H9 (cell line): ENCODE measurements around the gene ARPC1B. TPM values are rescaled to one million over a fixed set of nuclear protein-coding genes. Genes with fewer than 3 reads are reported as not detected.
A peak's percentile ranks its signal among the peaks of the same experiment; 100 is the strongest.

Experiments used
- DNase-seq: peaks from one replicate; pipeline ENCODE4 v3.0.0-alpha.2; 2017
- H2AFZ ChIP-seq: one replicate; pipeline ENCODE4 v1.6.1; 2013; ENCODE audit warnings: mild to moderate bottlenecking, low read length, control low read depth, moderate library complexity
- H2AK5ac ChIP-seq: 2 replicates; pipeline ENCODE4 v1.6.1; 2013; ENCODE audit warnings: low read length, control low read depth, mixed read lengths; ENCODE audit not compliant: insufficient read length
- H2BK120ac ChIP-seq: one replicate; pipeline ENCODE4 v1.6.1; 2013; ENCODE audit warnings: low read depth, mild to moderate bottlenecking, low read length, control low read depth, inconsistent platforms; ENCODE audit not compliant: poor library complexity, severe bottlenecking
- H2BK12ac ChIP-seq: 2 replicates; pipeline ENCODE4 v1.6.1; 2013; ENCODE audit warnings: low read length, control low read depth, mixed read lengths, low read depth; ENCODE audit not compliant: insufficient read length
- H2BK15ac ChIP-seq: 2 replicates; pipeline ENCODE4 v1.6.1; 2013; ENCODE audit warnings: low read depth, low read length, control low read depth
- H2BK20ac ChIP-seq: one replicate; pipeline ENCODE4 v1.6.1; 2013; ENCODE audit warnings: low read depth, mild to moderate bottlenecking, low read length, control low read depth, inconsistent platforms; ENCODE audit not compliant: poor library complexity, severe bottlenecking
- H2BK5ac ChIP-seq: 2 replicates; pipeline ENCODE4 v1.6.1; 2013; ENCODE audit warnings: low read length, control low read depth, mixed read lengths; ENCODE audit not compliant: insufficient read length
- H3K14ac ChIP-seq: 2 replicates; pipeline ENCODE4 v1.6.1; 2013; ENCODE audit warnings: low read length, control low read depth; ENCODE audit not compliant: insufficient read depth
- H3K18ac ChIP-seq: 2 replicates; pipeline ENCODE4 v1.6.1; 2013; ENCODE audit warnings: low read depth, mild to moderate bottlenecking, mixed read lengths, low read length, control low read depth; ENCODE audit not compliant: insufficient read length
- H3K23ac ChIP-seq: 2 replicates; pipeline ENCODE4 v1.6.1; 2013; ENCODE audit warnings: low read length, control low read depth, mixed read lengths, low read depth; ENCODE audit not compliant: insufficient read length
- H3K23me2 ChIP-seq: 2 replicates; pipeline ENCODE4 v1.6.1; 2013; ENCODE audit warnings: low read depth, mild to moderate bottlenecking, mixed read lengths, low read length, control low read depth; ENCODE audit not compliant: insufficient read length, poor library complexity, severe bottlenecking
- H3K27ac ChIP-seq: 2 replicates; pipeline ENCODE4 v1.5.1; 2013; ENCODE audit warnings: low read length, control low read depth, mixed read lengths, low read depth; ENCODE audit not compliant: insufficient read length
- H3K27me3 ChIP-seq: 2 replicates; pipeline ENCODE4 v1.6.1; 2013; ENCODE audit warnings: low read length, control low read depth, inconsistent platforms; ENCODE audit not compliant: insufficient read depth
- H3K4ac ChIP-seq: 2 replicates; pipeline ENCODE4 v1.6.1; 2013; ENCODE audit warnings: low read depth, mild to moderate bottlenecking, control low read depth, inconsistent platforms, low read length, moderate library complexity
- H3K4me1 ChIP-seq: 2 replicates; pipeline ENCODE4 v1.6.1; 2013; ENCODE audit warnings: low read length, control low read depth, inconsistent platforms; ENCODE audit not compliant: insufficient read depth
- H3K4me2 ChIP-seq: 2 replicates; pipeline ENCODE4 v1.6.1; 2013; ENCODE audit warnings: low read length, control low read depth, mixed read lengths; ENCODE audit not compliant: insufficient read length, insufficient read depth
- H3K56ac ChIP-seq: 2 replicates; pipeline ENCODE4 v1.6.1; 2013; ENCODE audit warnings: low read depth, mild to moderate bottlenecking, mixed read lengths, low read length, control low read depth; ENCODE audit not compliant: insufficient read length
- H3K79me1 ChIP-seq: 2 replicates; pipeline ENCODE4 v1.6.1; 2013; ENCODE audit warnings: low read depth, mild to moderate bottlenecking, moderate library complexity, low read length, control low read depth, inconsistent platforms; ENCODE audit not compliant: insufficient read depth, poor library complexity, severe bottlenecking
- H3K79me2 ChIP-seq: 2 replicates; pipeline ENCODE4 v1.6.1; 2013; ENCODE audit warnings: low read length, control low read depth, inconsistent platforms; ENCODE audit not compliant: insufficient read depth
- H3K9ac ChIP-seq: 2 replicates; pipeline ENCODE4 v1.6.1; 2013; ENCODE audit warnings: low read length, control low read depth, mixed read lengths; ENCODE audit not compliant: insufficient read length; ENCODE audit errors: extremely low read depth
- H3K9me3 ChIP-seq: one replicate; pipeline ENCODE4 v1.6.1; 2013; ENCODE audit warnings: low read depth, low read length, inconsistent platforms; ENCODE audit not compliant: control insufficient read depth
- H3T11ph ChIP-seq: one replicate; pipeline ENCODE4 v1.6.1; 2013; ENCODE audit warnings: mild to moderate bottlenecking, low read length, control low read depth, inconsistent platforms
- H4K20me1 ChIP-seq: one replicate; pipeline ENCODE4 v1.6.1; 2013; ENCODE audit not compliant: control insufficient read depth, insufficient read length, insufficient read depth
- H4K5ac ChIP-seq: 2 replicates; pipeline ENCODE4 v1.6.1; 2013; ENCODE audit warnings: low read depth, mild to moderate bottlenecking, mixed read lengths, low read length, control low read depth; ENCODE audit not compliant: insufficient read length
- H4K8ac ChIP-seq: replicated peaks from 2 replicates; pipeline ENCODE4 v1.6.1; 2013; ENCODE audit warnings: low read length, control low read depth, mixed read lengths, low read depth; ENCODE audit not compliant: insufficient read length
- H4K91ac ChIP-seq: 2 replicates; pipeline ENCODE4 v1.6.1; 2013; ENCODE audit warnings: low read depth, mild to moderate bottlenecking, moderate library complexity, mixed read lengths, low read length, control low read depth; ENCODE audit not compliant: insufficient read length
- H3K27ac Mint-ChIP-seq, 3 experiments: 2 replicates in 2 of 3; 3 replicates in 1 of 3; pipeline ENCODE4 v1.8.0; 2020 to 2021; ENCODE audit warnings: mixed read lengths in 3 of 3, mild to moderate bottlenecking in 1 of 3, moderate library complexity in 1 of 3
- H3K27me3 Mint-ChIP-seq: 2 replicates; pipeline ENCODE4 v1.8.0; 2021; ENCODE audit warnings: low read depth, mild to moderate bottlenecking, moderate library complexity, mixed read lengths
- H3K36me3 Mint-ChIP-seq, 3 experiments: 2 replicates in 2 of 3; 3 replicates in 1 of 3; pipeline ENCODE4 v1.8.0; 2020 to 2021; ENCODE audit warnings: low read depth in 3 of 3, mixed read lengths in 3 of 3; ENCODE audit not compliant: insufficient read depth in 1 of 3
- H3K4me1 Mint-ChIP-seq, 2 experiments: 2 replicates each; pipeline ENCODE4 v1.8.0; 2020; ENCODE audit warnings: mixed read lengths in 2 of 2
- H3K4me3 Mint-ChIP-seq, 2 experiments: 2 replicates in 1 of 2; 3 replicates in 1 of 2; pipeline ENCODE4 v1.8.0; 2020 to 2021; ENCODE audit warnings: mild to moderate bottlenecking in 2 of 2, mixed read lengths in 2 of 2, moderate library complexity in 1 of 2
- H3K9me3 Mint-ChIP-seq, 2 experiments: 2 replicates in 1 of 2; 3 replicates in 1 of 2; pipeline ENCODE4 v1.8.0; 2020; ENCODE audit warnings: mild to moderate bottlenecking in 2 of 2, mixed read lengths in 2 of 2, moderate library complexity in 1 of 2
- WGBS: extraction: QIAGEN DNeasy Blood & Tissue Kit; methylation state at CpG from one replicate; pipeline ENCODE4 v1.1.7; 2013; ENCODE audit warnings: missing lambda C conversion rate, low lambda C conversion rate, mixed read lengths; ENCODE audit not compliant: insufficient read length; ENCODE audit errors: extremely low coverage; 5-methylcytosine and 5-hydroxymethylcytosine counted together
- total RNA-seq: library from RNA; stranded (reverse); gene quantifications from 2 replicates; pipeline ENCODE4 v1.2.1, GENCODE V29; 2021
- TF ChIP-seq, protein P1 (sequence below): fragments of 200-600 bp; sonication (generic); conservative IDR thresholded peaks from 3 replicates; pipeline ENCODE4 v1.8.0; 2021; ENCODE audit warnings: antibody characterized with exemption, mild to moderate bottlenecking

ARPC1B gene
- total RNA-seq, 1 experiment from 2014 or later = 56.3 TPM

DNA sequence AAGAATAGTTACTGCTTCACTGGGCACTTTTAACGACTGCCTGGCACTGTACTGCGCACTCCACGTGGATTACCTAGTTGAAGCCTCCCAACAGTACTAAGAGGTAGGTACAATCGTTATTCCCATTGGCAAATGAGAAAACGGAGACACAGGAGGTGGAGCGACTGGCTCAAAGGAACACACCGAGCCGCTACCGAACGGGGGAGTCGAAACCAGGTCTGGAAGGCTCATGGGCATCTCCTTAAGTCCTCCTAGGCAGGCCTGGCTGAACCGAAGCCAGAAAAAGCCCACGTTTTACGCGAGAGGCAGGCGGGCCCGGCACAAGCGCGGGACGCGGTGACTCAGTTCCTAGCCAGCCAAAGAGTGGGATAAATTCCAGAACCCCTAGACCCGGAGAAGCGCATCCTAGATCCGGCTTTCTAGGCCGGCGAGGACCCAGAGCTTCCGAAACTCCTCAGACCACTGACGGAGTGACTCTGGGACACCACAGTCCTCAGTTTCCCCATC is 33.4 kb downstream of the ARPC1B start:
- no CpG with 5 or more reads among the region's 28 CpGs for WGBS

More for the DNA sequence above, 33.4 kb downstream of the ARPC1B start:
- Mint-ChIP-seq H3K27ac (peak overlapping the region; percentile 84 to 99 (median 98)), H3K27me3 (no peaks in the 10 kb centered on the region), H3K9me3 (no peaks in the 10 kb centered on the region), H3K36me3 (peaks cover 33 to 60% (median 52%) of the 10 kb centered on the region in 3 experiments), H3K4me3 (peak overlapping the region; percentile 95 to 96), H3K4me1 (peaks cover 19 to 23% of the 10 kb centered on the region in 2 experiments)
- H2BK20ac ChIP-seq = no peak overlapping the region
- H3K23ac ChIP-seq = no peak overlapping the region
- H3K4me2 ChIP-seq = peak overlapping the region; percentile 91
- peaks cover 16% of the 10 kb centered on the region for H3K23me2 ChIP-seq
- no peak overlapping the region for H2AK5ac ChIP-seq
- peak overlapping the region; percentile 54 for H3K18ac ChIP-seq
- H3T11ph ChIP-seq = no peak overlapping the region
- no peak overlapping the region for H2BK12ac ChIP-seq
- H4K20me1 ChIP-seq = no peaks in the 10 kb centered on the region
- H4K5ac ChIP-seq = peak overlapping the region; percentile 23
- H3K4me1 ChIP-seq = no peaks in the 10 kb centered on the region
- no peak overlapping the region for H2AFZ ChIP-seq
- no peak overlapping the region for H3K27ac ChIP-seq
- H3K9ac ChIP-seq = peak overlapping the region; percentile 94
- H3K79me1 ChIP-seq = peaks cover 12% of the 10 kb centered on the region
- no peak overlapping the region for H4K91ac ChIP-seq
- peak overlapping the region; percentile 82 for H3K14ac ChIP-seq
- no peak overlapping the region; the same call in 1 of the 2 replicates for H3K4ac ChIP-seq
- H2BK15ac ChIP-seq = no peak overlapping the region
- no peaks in the 10 kb centered on the region for H3K9me3 ChIP-seq
- no peak overlapping the region for H2BK5ac ChIP-seq
- H3K27me3 ChIP-seq = no peaks in the 10 kb centered on the region
- TF ChIP-seq, protein P1, sequence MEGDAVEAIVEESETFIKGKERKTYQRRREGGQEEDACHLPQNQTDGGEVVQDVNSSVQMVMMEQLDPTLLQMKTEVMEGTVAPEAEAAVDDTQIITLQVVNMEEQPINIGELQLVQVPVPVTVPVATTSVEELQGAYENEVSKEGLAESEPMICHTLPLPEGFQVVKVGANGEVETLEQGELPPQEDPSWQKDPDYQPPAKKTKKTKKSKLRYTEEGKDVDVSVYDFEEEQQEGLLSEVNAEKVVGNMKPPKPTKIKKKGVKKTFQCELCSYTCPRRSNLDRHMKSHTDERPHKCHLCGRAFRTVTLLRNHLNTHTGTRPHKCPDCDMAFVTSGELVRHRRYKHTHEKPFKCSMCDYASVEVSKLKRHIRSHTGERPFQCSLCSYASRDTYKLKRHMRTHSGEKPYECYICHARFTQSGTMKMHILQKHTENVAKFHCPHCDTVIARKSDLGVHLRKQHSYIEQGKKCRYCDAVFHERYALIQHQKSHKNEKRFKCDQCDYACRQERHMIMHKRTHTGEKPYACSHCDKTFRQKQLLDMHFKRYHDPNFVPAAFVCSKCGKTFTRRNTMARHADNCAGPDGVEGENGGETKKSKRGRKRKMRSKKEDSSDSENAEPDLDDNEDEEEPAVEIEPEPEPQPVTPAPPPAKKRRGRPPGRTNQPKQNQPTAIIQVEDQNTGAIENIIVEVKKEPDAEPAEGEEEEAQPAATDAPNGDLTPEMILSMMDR = no peak
- no peak overlapping the region for H2BK120ac ChIP-seq
- DNase-seq = no peak
- peaks cover 36% of the 10 kb centered on the region for H3K79me2 ChIP-seq
- H3K56ac ChIP-seq = no peak overlapping the region
- H4K8ac ChIP-seq = no peak overlapping the region
